ENCODE measurements around the gene GPD1L. TPM values are rescaled to one million over a fixed set of nuclear protein-coding genes. Genes with fewer than 3 reads are reported as not detected.
A peak's percentile ranks its signal among the peaks of the same experiment; 100 is the strongest.

The GPD1L gene
- total RNA-seq, 2 donors from 2014 or later = 1.5 to 3.5 TPM

DNA sequence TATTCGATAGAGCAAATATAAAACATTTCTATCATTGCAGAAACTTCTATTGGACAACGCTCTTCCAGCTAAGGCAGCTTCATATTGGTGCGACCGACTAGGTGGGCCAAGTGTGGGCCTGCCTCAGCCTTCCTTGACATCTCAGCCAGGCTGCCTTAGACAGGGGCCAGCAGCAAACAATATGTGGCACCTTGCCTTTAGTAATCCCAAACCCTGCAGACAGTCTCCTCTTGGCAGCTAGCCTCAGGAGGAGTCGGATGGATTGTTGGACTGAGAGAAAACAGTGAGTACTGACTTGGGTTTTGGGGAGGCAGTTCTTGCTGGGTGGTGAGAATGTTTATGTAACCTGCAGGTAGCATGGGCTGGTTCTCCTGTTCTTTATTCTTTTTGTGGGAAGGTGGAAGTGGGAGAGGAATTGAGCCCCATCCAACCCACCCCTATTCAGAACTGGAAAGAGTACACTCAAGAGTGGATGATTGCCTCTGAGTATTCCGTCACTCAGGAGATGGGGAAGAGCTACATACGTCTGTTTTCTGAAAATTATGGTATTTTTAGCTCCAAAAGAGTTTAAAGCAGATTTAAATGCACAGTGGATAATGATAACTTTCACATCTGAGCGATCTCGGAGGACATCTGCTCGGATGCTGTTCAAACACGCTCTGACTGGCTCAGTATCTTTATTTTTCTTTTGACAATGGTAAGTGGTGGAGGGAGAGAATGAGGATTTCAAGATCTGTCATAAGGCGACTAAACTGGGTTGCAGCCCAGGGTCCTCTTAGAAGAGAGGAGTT, 47.2 kb downstream of the GPD1L start:
- peaks cover 2% of the 10 kb centered on the region for H3K4me1 Mint-ChIP-seq
- no peaks in the 10 kb centered on the region for H3K36me3 Mint-ChIP-seq (ENCODE audit: low read depth)
- H3K36me3 ChIP-seq (ENCODE audit: control insufficient read depth, insufficient read depth, low read length) = no peaks in the 10 kb centered on the region
- no peak overlapping the region for H3K27ac ChIP-seq (ENCODE audit: low read depth, low read length)
- no peaks in the 10 kb centered on the region for H3K27me3 ChIP-seq (ENCODE audit: control insufficient read depth, insufficient read depth, low read length, poor library complexity, severe bottlenecking)
- H3K4me3 Mint-ChIP-seq = no peak overlapping the region
- no peaks in the 10 kb centered on the region for H3K27me3 Mint-ChIP-seq (ENCODE audit: insufficient read depth)
- no peak overlapping the region for H3K9ac ChIP-seq (ENCODE audit: extremely low read depth, low read length, poor library complexity, severe bottlenecking)
- TF ChIP-seq, protein P1, sequence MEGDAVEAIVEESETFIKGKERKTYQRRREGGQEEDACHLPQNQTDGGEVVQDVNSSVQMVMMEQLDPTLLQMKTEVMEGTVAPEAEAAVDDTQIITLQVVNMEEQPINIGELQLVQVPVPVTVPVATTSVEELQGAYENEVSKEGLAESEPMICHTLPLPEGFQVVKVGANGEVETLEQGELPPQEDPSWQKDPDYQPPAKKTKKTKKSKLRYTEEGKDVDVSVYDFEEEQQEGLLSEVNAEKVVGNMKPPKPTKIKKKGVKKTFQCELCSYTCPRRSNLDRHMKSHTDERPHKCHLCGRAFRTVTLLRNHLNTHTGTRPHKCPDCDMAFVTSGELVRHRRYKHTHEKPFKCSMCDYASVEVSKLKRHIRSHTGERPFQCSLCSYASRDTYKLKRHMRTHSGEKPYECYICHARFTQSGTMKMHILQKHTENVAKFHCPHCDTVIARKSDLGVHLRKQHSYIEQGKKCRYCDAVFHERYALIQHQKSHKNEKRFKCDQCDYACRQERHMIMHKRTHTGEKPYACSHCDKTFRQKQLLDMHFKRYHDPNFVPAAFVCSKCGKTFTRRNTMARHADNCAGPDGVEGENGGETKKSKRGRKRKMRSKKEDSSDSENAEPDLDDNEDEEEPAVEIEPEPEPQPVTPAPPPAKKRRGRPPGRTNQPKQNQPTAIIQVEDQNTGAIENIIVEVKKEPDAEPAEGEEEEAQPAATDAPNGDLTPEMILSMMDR (conservative IDR thresholded peaks at IDR 0.05) = no peak
- no peak for DNase-seq
- H3K4me3 ChIP-seq (ENCODE audit: low read length) = no peak overlapping the region
- H3K9me3 ChIP-seq (ENCODE audit: control insufficient read depth, low read length) = no peaks in the 10 kb centered on the region
- no peaks in the 10 kb centered on the region for H3K9me3 Mint-ChIP-seq
- H3K4me1 ChIP-seq (ENCODE audit: control insufficient read depth, insufficient read depth, low read length) = no peaks in the 10 kb centered on the region
- H3K27ac Mint-ChIP-seq = no peak overlapping the region
- 91 to 98% methylated on average over 11 to 12 of the region's 12 CpGs for WGBS, 2 experiments (ENCODE audit: insufficient coverage in 1 of 2, insufficient read length in 1 of 2)

DNA sequence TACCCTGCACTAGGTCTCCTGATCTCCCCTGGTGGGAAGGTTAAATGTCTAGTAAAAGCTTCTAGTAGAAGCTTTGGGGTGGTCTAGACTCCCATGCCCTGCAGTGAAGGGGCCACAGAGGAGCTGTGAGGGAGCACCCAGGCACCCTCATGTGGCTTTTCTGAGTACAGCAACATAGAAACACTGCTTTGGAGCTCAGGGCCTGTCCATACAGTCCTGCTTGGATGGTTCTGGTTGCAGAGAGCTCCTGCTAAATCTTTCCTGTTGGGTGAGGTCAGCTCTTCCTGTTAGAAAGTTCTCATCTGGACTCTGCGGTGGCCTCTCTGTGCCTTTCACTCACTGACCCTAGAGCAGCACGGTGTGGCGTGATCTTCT, 47.8 kb downstream of the GPD1L start:
- H3K4me1 Mint-ChIP-seq = no peaks in the 10 kb centered on the region
- no peaks in the 10 kb centered on the region for H3K9me3 Mint-ChIP-seq
- 94 to 97% methylated on average over 3 of the region's 3 CpGs for WGBS, 2 experiments (ENCODE audit: insufficient coverage in 1 of 2, insufficient read length in 1 of 2)

DNA sequence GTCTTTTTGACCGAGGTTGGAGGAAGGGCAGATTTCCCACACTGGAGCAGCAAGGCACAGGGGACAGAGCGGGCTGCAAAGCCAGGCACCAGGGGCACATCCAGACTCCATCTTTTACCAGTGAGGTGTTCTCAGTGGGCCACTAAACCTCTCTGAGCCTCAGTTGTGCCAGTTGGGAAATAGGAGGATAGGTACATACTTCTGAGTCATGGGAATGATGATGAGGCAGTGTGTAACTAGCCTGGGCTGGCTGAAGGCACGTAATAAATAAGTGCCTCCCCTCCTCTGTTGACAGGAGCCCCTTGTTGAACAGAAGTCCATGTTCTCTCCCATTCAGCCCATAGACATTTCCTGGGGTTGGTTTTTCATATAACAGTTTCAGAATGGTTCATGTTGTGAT, 48.7 kb downstream of the GPD1L start:
- no peaks in the 10 kb centered on the region for H3K9me3 Mint-ChIP-seq
- no peaks in the 10 kb centered on the region for H3K9me3 ChIP-seq (ENCODE audit: control insufficient read depth, low read length)
- H3K4me1 ChIP-seq (ENCODE audit: control insufficient read depth, insufficient read depth, low read length) = no peaks in the 10 kb centered on the region
- no peak overlapping the region for H3K27ac Mint-ChIP-seq
- H3K27me3 Mint-ChIP-seq (ENCODE audit: insufficient read depth) = no peaks in the 10 kb centered on the region
- H3K4me1 Mint-ChIP-seq = no peaks in the 10 kb centered on the region
- no peaks in the 10 kb centered on the region for H3K36me3 Mint-ChIP-seq (ENCODE audit: low read depth)
- no peak overlapping the region for H3K27ac ChIP-seq (ENCODE audit: low read depth, low read length)
- no peak for DNase-seq
- no peaks in the 10 kb centered on the region for H3K36me3 ChIP-seq (ENCODE audit: control insufficient read depth, insufficient read depth, low read length)
- TF ChIP-seq, protein P1 (conservative IDR thresholded peaks at IDR 0.05) = no peak
- no peaks in the 10 kb centered on the region for H3K27me3 ChIP-seq (ENCODE audit: control insufficient read depth, insufficient read depth, low read length, poor library complexity, severe bottlenecking)
- no peak overlapping the region for H3K4me3 Mint-ChIP-seq
- no peak overlapping the region for H3K9ac ChIP-seq (ENCODE audit: extremely low read depth, low read length, poor library complexity, severe bottlenecking)
- no peak overlapping the region for H3K4me3 ChIP-seq (ENCODE audit: low read length)
- 87 to 89% methylated on average over 3 of the region's 3 CpGs for WGBS, 2 experiments (ENCODE audit: insufficient coverage in 1 of 2, insufficient read length in 1 of 2)

More for the DNA sequence above, 47.8 kb downstream of the GPD1L start:
- no peaks in the 10 kb centered on the region for H3K27me3 Mint-ChIP-seq (ENCODE audit: insufficient read depth)
- no peak overlapping the region for H3K9ac ChIP-seq (ENCODE audit: extremely low read depth, low read length, poor library complexity, severe bottlenecking)
- H3K36me3 ChIP-seq (ENCODE audit: control insufficient read depth, insufficient read depth, low read length) = no peaks in the 10 kb centered on the region
- TF ChIP-seq, protein P1 (conservative IDR thresholded peaks at IDR 0.05) = peak; percentile 74
- no peaks in the 10 kb centered on the region for H3K36me3 Mint-ChIP-seq (ENCODE audit: low read depth)
- no peak overlapping the region for H3K4me3 Mint-ChIP-seq
- H3K4me3 ChIP-seq (ENCODE audit: low read length) = no peak overlapping the region
- H3K9me3 ChIP-seq (ENCODE audit: control insufficient read depth, low read length) = no peaks in the 10 kb centered on the region
- H3K27ac Mint-ChIP-seq = no peak overlapping the region
- no peak overlapping the region for H3K27ac ChIP-seq (ENCODE audit: low read depth, low read length)
- DNase-seq = peak; percentile 75
- no peaks in the 10 kb centered on the region for H3K27me3 ChIP-seq (ENCODE audit: control insufficient read depth, insufficient read depth, low read length, poor library complexity, severe bottlenecking)
- H3K4me1 ChIP-seq (ENCODE audit: control insufficient read depth, insufficient read depth, low read length) = no peaks in the 10 kb centered on the region
